Mammary epithelial cell (primary cell): ENCODE data around the gene SMCO1.

Source experiments
- CTCF ChIP-seq, 2 donors: IDR thresholded peaks in 1 of 2; conservative IDR thresholded peaks in 1 of 2; 2 replicates each; pipeline ENCODE4 v1.5.1; 2011 to 2012; ENCODE audit warnings: inconsistent platforms in 2 of 2, low read length in 2 of 2, mild to moderate bottlenecking in 2 of 2, control low read depth in 1 of 2, low read depth in 1 of 2; ENCODE audit not compliant: insufficient read depth in 1 of 2; ENCODE audit errors: extremely low read depth in 1 of 2
- EZH2 ChIP-seq: IDR thresholded peaks from 2 replicates; pipeline ENCODE4 v1.6.1; 2012; ENCODE audit warnings: low read length, inconsistent platforms, borderline replicate concordance

GRCh38 chr3:196559826-196560225 lies 44.7 kb upstream of the SMCO1 start:
- TF ChIP-seq CTCF (conservative IDR thresholded peaks at IDR 0.05 in 1 of 2, IDR thresholded peaks at IDR 0.05 in 1 of 2; ENCODE audit: extremely low read depth in 1 of 2, insufficient read depth in 1 of 2, low read depth in 1 of 2, low read length in 2 of 2) = no peak
- TF ChIP-seq EZH2 = no peak
